K562 (cell line): Measurements from ENCODE around the gene ZNF292. TPM values are rescaled to one million over a fixed set of nuclear protein-coding genes. Genes with fewer than 3 reads are reported as not detected.

Experiments
- ATF7 ChIP-seq: fragments of 450-650 bp; IDR thresholded peaks from 2 replicates; pipeline ENCODE4 v1.7.1; 2014; ENCODE audit warnings: mild to moderate bottlenecking, moderate library complexity
- CBFA2T2 ChIP-seq: fragments of 450-650 bp; conservative IDR thresholded peaks from 2 replicates; pipeline ENCODE4 v1.6.1; 2017; ENCODE audit warnings: mild to moderate bottlenecking
- CCAR2 ChIP-seq: fragments of 200-400 bp; formaldehyde crosslinking; IDR thresholded peaks from 2 replicates; pipeline ENCODE4 v1.6.1; 2017; ENCODE audit warnings: mild to moderate bottlenecking, low read depth, low read length
- DPF2 ChIP-seq: fragments of 450-650 bp; IDR thresholded peaks from 2 replicates; pipeline ENCODE4 v1.6.1; 2016
- MCM7 ChIP-seq, 2 experiments: fragments of 450-650 bp; IDR thresholded peaks; 2 replicates each; pipeline ENCODE4 v1.6.1; 2016 to 2018
- MTA1 ChIP-seq: fragments of 450-650 bp; IDR thresholded peaks from 2 replicates; pipeline ENCODE4 v1.6.1; 2017; ENCODE audit warnings: borderline replicate concordance
- NR4A1 ChIP-seq, 2 experiments: fragments of 250-450 bp in 1 of 2; fragments of 450-650 bp in 1 of 2; sonication (Bioruptor Pico) in 1 of 2; IDR thresholded peaks; 2 replicates each; pipeline versions ENCODE4 v1.4.0 to v1.6.1; 2016 to 2020; ENCODE audit warnings: mild to moderate bottlenecking in 2 of 2, missing compliant biosample characterization in 1 of 2, missing genetic modification characterization in 1 of 2, moderate library complexity in 1 of 2
- RERE ChIP-seq: sonication (generic); formaldehyde crosslinking; IDR thresholded peaks from 2 replicates; pipeline ENCODE4 v1.8.0; 2023; ENCODE audit warnings: missing genetic modification reagents, mild to moderate bottlenecking, borderline replicate concordance
- SMAD2 ChIP-seq: fragments of 150-350 bp; IDR thresholded peaks from 2 replicates; pipeline ENCODE4 v1.6.1; 2014; ENCODE audit warnings: low read depth, mild to moderate bottlenecking, low read length
- TAF1 ChIP-seq: IDR thresholded peaks from 2 replicates; pipeline ENCODE4 v1.6.1; 2011; ENCODE audit warnings: mild to moderate bottlenecking, low read length, moderate library complexity; ENCODE audit not compliant: insufficient read depth, control insufficient read depth, severe bottlenecking; ENCODE audit errors: extremely low read depth
- TAF9B ChIP-seq: fragments of 450-650 bp; IDR thresholded peaks from 2 replicates; pipeline ENCODE4 v1.6.1; 2018; ENCODE audit warnings: mild to moderate bottlenecking; ENCODE audit not compliant: partially characterized antibody
- TCFL5 ChIP-seq: fragments of 250-450 bp; sonication (Bioruptor Pico); conservative IDR thresholded peaks from 2 replicates; pipeline ENCODE4 v1.6.1; 2021; ENCODE audit warnings: mild to moderate bottlenecking, moderate library complexity, matching md5 sums
- U2AF2 ChIP-seq: fragments of 200-400 bp; formaldehyde crosslinking; optimal IDR thresholded peaks from 2 replicates; pipeline ENCODE3; 2017; ENCODE audit warnings: low read depth, mild to moderate bottlenecking, low read length
- WHSC1 ChIP-seq: IDR thresholded peaks from one replicate; pipeline ENCODE4 v1.6.1; 2012; ENCODE audit warnings: low read length, control low read depth, inconsistent platforms
- ZFP36 ChIP-seq: fragments of 150-350 bp; IDR thresholded peaks from 2 replicates; pipeline ENCODE4 v1.6.1; 2018; ENCODE audit warnings: low read length, low read depth; ENCODE audit not compliant: partially characterized antibody
- ZNF134 ChIP-seq: fragments of 250-450 bp; sonication (Bioruptor Pico); conservative IDR thresholded peaks from 2 replicates; pipeline ENCODE4 v1.4.0; 2020
- ZNF174 ChIP-seq: fragments of 250-450 bp; sonication (Bioruptor Pico); IDR thresholded peaks from 2 replicates; pipeline ENCODE4 v1.4.0; 2020; ENCODE audit warnings: mild to moderate bottlenecking
- ZNF282 ChIP-seq: sonication (generic); formaldehyde crosslinking; IDR thresholded peaks from 2 replicates; pipeline ENCODE4 v1.8.1; 2023; ENCODE audit warnings: missing genetic modification reagents
- ZNF354B ChIP-seq: fragments of 250-450 bp; sonication (Bioruptor Pico); IDR thresholded peaks from 2 replicates; pipeline ENCODE4 v1.4.0; 2020
- ZNF512 ChIP-seq: IDR thresholded peaks from 2 replicates; pipeline ENCODE4 v1.6.1; 2016; ENCODE audit warnings: missing genetic modification characterization, missing compliant biosample characterization
- polyA plus RNA-seq, 8 experiments: library from polyadenylated mRNA; depleted of rRNA in 4 of 8; stranded (reverse) in 5 of 8; unstranded in 3 of 8; fragments of >200 nt; fragmentation: Nextera tagmentation in 2 of 8; fragmentation: Illumina TruSeq in 1 of 8; extraction: Ambion mirVana in 2 of 8; extraction: Trizol in 1 of 8; gene quantifications; 2 replicates each; pipeline versions ENCODE4 v1.2.1 to v1.2.3, GENCODE V29; 2011 to 2014; ENCODE audit warnings: inconsistent platforms in 1 of 8, missing spikeins in 1 of 8
- total RNA-seq, 7 experiments: library from RNA; depleted of rRNA in 6 of 7; stranded (reverse); fragments of >200 nt in 6 of 7; fragmentation: Illumina TruSeq in 2 of 7; extraction: Trizol in 2 of 7; gene quantifications; 2 replicates each; pipeline versions ENCODE4 v1.2.1 to v1.2.3, GENCODE V29; 2011 to 2021; ENCODE audit warnings: low replicate concordance in 1 of 7

The ZNF292 gene
- total and polyA plus RNA-seq, 9 of the 15 experiments (the other 6 are each of a cell fraction or from before 2014, with no cell fraction given) = 4.4 to 17.1 (median 12.8) TPM

- no peak for TF ChIP-seq RERE (CRISPR knock-in tag)
- TF ChIP-seq MCM7 (IDR thresholded peaks at IDR 0.05) = no peak
- TF ChIP-seq ATF7 = no peak
- no peak for TF ChIP-seq TAF9B
- TF ChIP-seq ZNF134 (CRISPR knock-in tag) = 0 out of 2 replicates have a peak, but pooled peaks have one; percentile 65
- no peak for TF ChIP-seq U2AF2
- no peak for TF ChIP-seq ZNF174 (CRISPR knock-in tag)
- no peak for TF ChIP-seq NR4A1 (CRISPR knock-in tag; IDR thresholded peaks at IDR 0.05)
- 0 out of 2 replicates have a peak, but pooled peaks have one; percentile 8 for TF ChIP-seq NR4A1 (tag; IDR thresholded peaks at IDR 0.05)
- TF ChIP-seq ZNF282 (CRISPR knock-in tag) = no peak
- TF ChIP-seq ZNF354B (CRISPR knock-in tag) = no peak
- no peak for TF ChIP-seq WHSC1
- TF ChIP-seq TAF1 = peak; percentile 41
- no peak for TF ChIP-seq CBFA2T2
- no peak for TF ChIP-seq ZFP36
- no peak for TF ChIP-seq DPF2
- TF ChIP-seq CCAR2 = no peak
- TF ChIP-seq TCFL5 (CRISPR knock-in tag) = no peak
- TF ChIP-seq MTA1 = no peak
- no peak for TF ChIP-seq SMAD2
- TF ChIP-seq ZNF512 (tag) = no peak
Observed at GRCh38 chr6:87155842-87156815, 764 bp downstream of the ZNF292 start (continued).
